NCI-H2107 treated with DMSO at 0.1 percent for 48 hours (cell line): ENCODE data around the gene MBP.

Experiments used
- DNase-seq: peaks from one replicate; lab custom pipeline; 2025; ENCODE audit not compliant: unreplicated experiment; lab: John Stamatoyannopoulos, UW

MBP gene

DNA sequence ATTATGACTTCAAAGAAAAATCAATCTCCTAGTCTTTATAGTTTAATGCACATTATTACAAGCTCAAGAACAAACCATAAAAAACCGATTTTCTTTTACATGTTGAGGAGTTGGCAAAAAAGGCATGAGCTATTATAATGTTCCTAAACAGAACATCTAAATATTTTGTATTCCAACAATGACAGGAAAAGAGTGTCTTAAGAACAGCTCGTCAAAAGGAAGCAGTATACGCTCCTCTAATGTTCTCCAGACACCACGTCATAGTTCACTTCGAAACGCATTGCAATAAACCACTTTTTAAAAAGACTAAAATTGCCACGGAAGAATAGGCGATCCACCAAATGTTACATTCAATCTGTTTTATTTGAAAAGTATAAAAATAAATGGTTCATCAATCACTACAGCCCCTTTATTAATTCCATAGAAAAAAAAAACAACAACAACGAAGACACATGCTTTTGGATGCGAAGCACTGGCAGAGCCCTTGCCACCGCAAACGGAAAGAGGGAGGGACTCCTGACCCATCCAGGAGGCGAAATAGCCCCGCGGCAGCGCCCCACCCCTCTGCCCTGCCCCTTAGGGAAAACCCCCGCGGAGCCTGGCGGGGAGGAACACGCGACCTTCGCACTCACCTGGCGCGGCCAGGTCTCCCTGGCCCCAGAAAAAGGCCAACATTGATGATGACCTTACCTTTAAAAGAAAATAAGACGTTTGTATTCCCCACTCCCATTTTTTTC lies 45.8 kb downstream of the MBP start:
- no peak for DNase-seq

DNA sequence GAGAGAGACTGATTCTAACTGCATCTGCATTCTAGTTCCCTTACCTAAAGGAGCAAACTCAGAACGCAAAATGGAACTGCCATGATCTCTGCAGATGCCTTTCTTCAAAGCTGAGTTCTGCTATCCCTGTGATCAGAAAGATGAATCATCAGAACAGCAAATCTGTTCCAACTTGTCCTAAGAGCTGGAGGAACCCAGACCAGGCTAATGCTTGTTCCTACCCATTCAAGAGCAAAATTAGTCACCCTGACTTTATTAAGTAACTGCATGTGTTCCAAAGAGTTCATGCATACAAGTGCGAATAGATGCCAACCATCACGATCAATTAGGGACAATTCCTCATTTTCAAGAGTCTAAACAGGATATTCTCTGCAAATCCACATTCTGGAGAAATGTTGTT lies 46.5 kb downstream of the MBP start:
- no peak for DNase-seq

DNA sequence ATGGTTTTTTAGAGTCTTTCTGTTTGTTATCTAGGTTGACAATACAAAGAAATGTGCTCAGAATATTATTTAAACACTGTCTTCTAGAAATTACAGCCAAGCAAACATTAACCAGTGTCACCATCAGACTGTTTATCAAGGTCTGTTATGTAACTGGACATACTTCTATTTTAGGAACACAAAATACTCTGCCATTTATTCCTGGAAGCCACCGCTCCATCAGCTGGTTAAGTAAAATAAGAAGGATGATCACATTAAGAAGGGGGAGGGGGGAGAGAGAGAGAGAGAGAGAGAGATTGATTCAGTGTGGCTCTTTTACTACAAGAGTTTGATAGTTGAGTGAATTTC lies 47.9 kb downstream of the MBP start:
- no peak for DNase-seq

DNA sequence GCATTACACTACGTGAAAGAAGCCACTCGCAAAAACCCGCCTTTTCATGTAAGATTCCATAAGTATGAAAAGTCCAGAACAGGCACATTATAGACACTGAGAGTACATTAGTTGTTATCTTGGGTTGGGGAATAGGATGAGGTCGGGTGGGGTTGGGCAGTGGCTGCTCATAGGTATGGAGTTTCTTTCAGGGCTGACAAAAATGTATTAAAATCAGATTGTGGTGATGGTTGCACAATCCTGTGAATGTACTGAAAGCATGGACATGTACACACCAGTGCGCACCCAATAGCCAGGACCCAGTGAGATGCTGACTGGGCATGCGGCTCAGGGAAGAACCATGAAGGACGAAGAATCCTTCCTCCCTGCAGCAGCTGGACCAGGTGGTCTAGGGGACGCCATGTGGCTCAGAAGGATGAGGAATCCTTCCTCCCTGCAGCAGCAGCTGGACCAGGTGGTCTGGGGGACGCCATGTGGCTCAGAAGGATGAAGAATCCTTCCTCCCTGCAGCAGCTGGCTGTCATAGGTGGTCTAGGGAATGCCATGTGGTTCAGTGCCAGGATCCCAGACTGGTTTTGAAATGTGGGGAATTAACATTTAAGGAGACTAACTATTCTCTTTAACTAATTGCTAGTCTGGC lies 50.1 kb downstream of the MBP start:
- DNase-seq = no peak

DNA sequence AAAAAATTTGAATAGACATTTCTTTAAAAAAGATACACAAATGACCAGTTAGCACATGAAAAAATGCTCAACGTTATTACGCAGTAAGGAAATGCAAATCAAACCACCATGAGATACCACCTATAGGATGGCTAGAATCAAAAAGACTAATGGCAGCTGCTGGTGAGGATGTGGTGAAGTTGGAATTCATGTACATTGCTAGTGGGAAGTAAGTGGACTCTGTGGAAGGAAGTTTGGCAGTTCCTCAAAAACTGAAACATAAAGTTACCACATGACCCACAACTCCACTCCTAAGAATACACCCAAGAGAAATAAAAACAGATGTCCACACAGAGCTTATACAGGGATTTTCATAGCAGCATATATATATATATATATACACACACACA lies 51.2 kb downstream of the MBP start:
- DNase-seq = no peak

DNA sequence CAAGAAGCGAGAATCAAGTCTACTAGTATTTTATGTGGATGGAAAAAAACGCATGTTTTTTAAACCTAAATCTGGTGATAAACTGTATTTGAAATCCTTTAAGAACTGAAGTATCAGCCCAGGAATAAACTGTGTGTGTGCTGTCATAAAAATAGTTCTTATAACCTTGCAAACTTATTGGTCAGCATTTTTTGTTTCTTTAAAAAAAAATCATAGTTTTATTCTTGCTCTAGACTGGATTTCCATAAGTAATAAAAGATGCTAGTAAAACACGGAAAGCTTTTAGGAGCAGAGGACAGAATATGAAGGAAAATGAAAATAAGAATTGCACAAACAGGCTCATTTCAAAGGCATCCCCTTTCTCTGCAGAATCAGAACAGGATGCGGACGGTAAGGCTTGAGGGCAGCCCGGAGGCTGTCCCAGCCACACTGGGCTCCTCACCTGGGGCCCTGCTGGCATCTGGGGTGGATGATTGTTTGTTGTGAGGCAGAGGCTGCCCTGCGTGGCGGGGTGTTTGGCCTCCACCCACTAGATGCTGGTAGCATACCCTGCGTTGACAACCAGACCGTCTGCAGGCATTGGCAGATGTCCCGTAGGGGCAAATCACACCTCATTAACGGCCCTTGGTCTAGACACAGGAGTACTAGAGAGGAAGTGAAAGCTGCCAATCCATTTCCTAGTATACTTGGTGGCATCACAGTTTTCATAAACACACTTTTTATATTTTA lies 52.5 kb downstream of the MBP start:
- DNase-seq = no peak

DNA sequence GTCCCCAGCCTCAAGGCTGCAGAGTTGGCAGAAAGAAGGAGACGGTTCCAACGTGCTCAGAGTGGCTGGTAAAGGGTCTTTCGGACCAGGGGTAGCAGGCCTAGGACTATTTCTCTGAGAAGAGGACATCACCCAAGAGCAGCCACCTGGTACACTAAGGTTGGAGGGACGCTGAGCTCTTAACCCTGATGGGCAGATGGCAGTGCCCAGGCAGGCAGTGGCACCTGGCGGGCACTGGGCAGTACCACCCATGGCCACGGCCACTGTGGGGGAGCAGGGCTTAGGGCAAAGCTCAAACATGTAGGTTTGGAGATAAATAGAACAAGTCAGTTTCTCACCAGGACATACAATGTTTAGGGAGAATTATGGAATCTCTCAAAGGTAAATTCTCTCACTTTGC lies 53.5 kb downstream of the MBP start:
- no peak for DNase-seq

DNA sequence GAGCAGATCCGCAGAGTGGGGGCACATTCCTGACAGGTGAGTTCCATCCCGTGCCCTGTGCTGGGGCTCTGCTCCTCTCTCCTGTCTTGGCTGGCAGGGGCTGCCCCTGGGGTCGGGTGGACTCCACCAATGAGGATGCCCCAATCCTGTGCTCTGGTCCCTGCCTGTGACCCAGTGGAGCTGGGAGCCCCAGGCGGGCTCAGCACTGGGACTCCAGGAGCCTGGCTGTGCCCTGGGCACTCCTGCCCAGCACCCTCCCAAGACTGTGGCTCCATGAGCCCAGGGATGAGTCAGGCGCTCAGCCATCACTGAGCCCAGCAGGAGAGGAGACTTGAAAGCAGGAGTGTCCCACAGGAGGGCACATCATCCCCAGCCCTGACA lies 53.9 kb downstream of the MBP start:
- no peak for DNase-seq

DNA sequence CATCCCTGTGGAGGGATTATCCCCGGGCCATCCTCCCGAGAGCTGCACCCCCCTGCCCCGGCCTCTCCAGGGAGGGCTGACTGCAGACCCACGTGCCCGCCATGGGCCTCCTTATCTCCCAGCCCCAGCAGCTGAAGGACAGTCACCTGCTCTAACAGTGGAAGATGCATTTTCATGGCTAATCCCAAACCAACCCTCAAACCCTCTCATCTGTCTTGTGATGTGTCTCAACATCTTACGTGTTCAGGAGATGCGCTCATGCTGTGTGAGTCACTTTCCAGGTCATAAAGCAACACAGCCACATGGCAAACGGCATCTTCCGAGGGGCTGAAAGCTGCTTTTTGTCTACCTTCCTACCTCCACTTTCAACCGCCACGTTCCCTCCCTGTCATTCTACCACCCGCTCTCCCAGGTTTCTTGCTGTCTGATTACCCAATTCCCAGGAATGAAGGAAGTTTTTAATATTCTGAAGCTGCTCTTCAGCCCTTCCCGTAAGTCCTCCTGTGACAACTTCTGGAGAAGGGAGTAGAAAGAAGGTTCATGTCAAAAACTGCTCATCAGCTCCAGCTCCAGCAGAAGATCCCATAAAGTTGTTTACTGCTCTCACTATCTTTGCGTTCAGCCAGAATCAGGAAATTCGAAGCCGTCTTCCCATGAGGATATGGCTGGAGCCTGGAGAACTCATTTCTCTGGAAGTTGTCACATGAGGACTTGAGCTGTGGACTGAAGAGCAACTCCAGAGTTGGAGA lies 54.5 kb downstream of the MBP start:
- no peak for DNase-seq

DNA sequence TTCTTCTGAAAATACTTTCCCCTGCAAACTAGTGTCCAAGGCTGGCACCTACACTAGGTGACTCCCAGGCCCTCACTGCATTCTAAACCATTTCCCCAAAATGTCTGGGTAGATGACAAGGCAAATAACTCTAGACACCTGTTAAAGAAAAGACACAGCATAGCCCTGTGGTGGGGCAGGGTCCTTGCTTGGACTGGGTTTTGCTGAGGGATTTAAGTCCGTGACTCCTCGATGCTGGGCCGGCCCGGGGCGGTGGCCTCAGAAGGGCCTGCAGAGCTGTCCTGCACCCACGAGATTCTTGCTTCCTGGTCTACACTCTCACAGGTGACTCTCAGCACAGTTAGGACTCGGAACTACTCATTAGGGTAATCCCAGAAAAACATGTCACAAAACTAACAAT lies 55.2 kb downstream of the MBP start:
- DNase-seq = no peak

DNA sequence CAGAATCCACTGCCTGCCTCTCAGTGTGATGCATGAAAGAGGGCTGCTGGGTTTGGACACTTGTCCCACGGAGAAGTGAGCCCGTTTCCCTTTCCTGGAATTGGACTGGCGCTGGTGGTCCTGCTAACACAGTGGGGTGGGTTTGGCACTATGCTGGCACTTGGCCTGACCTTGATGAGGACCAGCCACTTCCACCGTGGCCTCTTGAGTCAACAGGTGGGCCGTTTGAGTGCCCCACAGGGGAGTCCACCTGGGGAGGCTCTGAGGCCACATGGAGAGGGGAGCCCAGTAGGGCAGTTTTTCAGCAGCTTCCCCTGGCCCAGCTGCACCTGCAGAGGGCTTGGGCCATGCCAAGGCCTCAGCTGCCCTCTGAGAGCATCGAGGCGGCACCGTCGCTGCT lies 56.5 kb downstream of the MBP start:
- no peak for DNase-seq

DNA sequence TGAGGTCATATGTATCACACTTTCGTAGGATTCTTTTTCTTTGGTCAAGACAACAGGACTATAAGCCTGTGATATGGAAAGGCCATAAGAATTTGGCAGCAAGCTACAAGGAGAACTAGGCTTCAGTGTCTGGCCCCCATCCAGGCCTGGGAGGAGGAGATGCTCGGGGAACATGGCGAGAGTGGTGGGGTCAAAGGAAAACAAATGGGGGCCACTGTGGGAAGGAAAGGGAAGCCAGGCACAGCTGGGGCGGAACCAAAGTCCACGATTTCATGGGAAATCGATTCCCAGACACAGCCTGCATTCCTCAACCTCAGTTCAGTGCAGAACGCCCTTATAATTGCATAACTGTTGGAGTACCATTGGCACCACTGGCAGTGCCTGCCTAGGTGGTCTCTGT lies 58.2 kb downstream of the MBP start:
- no peak for DNase-seq

DNA sequence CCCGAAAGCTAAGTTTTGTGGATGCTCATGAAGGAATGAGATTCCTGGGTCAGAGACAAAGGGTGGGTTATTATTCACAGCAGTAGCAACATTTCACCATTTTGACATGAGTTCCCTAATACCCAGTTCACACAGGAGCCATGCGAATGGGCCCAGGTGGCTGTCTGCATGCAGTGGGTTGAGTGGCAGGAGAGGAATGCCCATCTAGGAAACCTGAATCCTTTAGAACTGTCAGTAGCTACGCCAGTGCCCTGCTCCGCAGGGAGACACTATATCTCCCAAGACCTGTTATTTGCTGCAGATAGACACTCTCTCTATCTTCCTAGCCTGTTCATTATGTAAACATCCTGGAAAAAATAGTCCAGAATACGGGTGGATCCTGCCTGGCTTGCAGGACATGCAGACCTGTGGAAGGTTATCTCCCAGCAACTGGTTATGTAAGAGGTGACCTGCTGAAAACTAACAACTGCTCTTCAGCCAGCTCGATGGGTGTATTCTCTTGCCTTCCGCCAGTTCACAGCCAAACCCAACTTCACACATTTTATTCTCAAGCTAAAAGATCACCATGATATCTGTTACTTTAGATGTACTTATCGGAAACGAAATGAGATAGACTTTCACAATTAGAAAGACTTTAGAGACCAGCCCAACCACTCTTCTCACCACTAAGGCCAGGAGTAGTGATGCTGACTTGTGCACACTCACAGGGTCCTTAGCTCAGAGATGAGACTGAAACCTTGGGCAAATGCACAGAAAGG lies 59.1 kb downstream of the MBP start:
- no peak for DNase-seq

DNA sequence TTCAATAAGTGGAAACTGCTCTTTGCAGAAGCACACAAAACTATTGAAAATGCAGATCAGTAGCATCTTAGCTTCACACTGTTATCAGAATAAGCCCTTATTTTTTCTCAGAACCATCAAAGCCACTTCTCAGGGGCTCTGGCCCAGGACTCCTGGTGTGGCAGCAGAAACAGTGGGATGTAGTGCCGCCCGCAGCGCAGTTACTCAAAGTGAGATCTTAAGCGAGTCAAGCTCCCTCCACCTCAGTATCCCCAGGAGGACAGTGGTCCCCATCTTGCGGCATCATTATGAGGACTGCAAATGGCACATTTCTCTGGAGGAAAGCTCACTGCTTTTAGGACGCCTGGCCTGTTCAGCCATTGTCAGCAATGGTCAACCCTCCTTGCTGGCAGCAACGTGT lies 60.0 kb downstream of the MBP start:
- no peak for DNase-seq

DNA sequence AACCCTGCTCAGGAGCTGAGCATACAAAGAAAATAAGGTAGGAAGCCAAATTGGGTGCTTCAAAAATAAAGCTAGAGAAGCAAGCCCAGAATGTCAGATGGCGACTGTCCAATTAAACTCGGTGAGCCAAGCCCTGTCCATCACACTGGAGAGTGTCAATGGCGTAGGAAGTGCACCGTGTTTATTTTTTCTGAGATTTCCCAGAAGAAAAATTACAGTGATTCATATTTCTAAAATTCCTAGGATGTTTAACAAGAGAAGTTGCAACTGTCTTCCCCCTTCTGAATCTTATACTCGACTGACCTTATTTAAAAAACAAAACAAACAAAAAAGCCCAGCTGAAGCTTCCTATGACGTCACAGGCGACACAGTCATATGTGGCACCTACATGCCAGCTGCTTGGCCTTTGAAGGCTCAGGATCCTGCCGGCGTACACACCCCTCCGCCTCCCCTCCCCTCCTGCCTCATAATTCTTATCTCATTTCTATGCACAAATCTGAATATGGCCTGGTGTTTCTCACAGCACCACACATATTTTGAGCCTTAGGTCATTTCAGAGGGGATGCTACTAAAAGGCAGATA lies 60.8 kb downstream of the MBP start:
- no peak for DNase-seq

DNA sequence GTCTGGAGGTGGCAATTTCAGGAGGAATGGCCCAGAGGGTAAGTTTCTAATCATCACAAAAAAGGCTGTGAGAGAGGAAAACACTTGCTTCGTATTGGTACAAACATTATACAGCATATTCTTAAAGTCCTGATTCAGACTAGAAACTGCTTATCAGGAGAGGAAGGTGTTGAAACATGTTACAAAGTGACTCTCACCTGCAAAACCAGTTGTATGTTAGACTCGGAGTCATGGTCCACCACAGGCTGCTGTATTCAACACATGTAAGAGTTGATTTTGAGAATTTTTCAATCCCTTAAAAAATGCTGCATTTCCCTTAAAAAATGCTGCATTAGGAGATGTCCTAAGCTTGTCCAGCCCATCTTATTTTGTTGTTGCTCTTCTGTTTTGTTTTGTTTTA lies 61.5 kb downstream of the MBP start:
- no peak for DNase-seq

DNA sequence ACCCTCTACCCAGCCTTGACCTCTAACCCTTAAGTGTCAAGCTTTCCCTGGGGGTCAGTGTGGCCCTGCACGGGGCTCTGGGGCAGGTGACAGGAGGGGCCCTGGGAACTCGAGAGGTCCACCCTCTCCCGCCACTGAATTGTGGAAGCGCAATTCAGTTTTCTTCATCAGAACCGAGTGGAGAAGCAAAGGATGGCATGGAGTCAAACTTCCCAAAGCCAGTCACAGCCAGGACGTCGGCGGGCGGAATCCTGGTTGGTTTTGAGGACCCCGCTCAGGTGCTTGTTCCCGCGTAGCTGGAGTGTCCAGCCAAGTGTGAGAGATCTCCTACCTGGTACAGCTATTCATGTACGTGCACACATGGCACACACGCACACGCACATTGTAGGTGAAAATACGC lies 62.0 kb downstream of the MBP start:
- no peak for DNase-seq

DNA sequence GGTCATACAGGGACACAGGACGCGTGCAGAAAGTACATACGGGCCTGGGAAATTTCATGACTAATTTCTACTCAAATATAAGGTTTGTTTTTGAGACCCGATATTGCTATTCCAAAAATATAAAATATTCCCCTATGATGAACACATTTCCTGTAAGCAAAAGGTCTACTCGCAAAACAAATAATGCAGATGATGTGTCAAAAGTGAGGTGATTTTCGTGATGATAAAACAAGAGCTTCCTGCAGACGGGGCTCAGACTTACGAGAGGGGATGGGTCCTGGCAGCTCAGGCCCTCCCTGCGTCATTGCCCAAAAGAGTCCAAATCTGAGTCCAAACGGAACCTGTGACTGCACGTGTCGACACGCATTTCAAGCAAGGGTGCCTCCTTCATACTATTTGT lies 62.7 kb downstream of the MBP start:
- DNase-seq = no peak

DNA sequence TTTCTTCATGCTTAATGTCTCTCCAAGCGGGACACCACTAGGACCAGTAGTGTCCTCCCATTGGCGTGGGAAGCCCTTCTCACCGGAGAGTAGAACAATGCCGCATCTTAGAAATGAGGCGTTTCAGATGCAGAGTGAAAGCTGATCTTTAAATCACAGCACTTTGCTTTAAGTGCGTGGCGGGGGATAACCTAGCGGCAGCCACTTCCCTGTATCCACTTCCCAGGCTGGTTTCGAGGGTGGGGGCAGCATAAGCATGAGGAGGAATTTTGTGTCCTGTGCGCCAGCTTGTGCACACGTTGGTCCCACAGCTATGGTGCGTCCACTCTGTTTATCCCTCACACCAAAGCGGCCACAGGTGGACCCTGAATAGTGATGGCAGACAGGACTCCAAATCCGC lies 63.1 kb downstream of the MBP start:
- no peak for DNase-seq

DNA sequence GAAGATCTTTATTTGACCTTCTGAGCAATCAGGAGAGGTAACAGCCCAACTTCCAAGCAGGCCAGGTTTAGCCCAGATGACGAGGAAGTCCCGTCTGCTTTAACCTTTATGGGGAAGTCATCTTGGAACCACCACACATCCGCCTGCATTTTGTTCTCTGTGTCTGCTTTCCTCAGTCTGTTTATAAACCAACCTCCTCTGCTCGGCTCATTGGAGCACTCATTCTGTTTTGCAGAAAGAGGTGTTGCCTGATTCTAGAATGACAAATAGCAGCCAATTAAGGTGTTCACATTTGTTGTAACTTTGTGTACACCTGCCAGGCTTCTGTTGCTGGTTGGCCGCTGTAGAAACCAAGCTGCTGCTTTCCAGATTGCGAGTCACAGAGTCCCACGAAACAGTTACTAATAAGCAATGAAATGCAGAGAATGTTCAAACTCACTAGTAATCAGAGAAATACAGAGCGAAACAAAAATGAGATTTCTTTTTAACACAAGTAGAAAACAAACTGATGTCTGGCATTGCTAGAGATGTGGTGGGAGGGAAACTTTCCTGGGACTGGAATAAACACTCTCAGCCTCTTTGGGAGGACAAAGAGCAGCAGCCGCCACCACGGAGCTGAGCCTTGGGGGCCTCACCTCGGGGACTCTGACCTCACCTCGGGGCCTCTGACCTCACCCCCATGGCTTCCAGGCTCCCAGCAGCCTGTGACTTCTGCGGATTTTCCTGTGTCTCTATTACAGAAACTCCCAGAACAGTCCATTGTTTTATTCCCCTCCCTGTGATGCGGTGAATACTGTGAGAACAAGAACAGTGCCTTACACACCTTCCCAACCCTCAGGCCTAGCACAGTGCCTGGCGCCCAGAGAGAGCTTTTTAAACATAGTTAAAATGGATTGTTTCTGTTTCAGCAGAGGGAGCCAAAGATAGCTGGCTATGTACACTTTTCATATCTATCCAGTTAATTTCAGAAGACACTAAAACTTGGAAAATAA lies 64.0 kb downstream of the MBP start:
- DNase-seq = peak; percentile 60
